ENCODE results near the gene ADGRE2. TPM values are rescaled to one million over a fixed set of nuclear protein-coding genes. Genes with fewer than 3 reads are reported as not detected.
"Not testable (repeated sequence)": the region's sequence is repeated elsewhere in the genome, so short reads cannot be mapped to it uniquely, and the experiment has no call there.

Gene ADGRE2
- total RNA-seq, 1 donor from 2014 or later = under 0.01 TPM

GRCh38 chr19:14769201-14769600 is 9.2 kb downstream of the ADGRE2 start:
- Histone ChIP-seq H3K9me3 (ENCODE audit: control insufficient read depth in 3 of 3, low read length in 3 of 3) (no peaks in the 10 kb centered on the region), H3K27ac (ENCODE audit: low read depth, low read length) (no peak overlapping the region), H3K4me3 (ENCODE audit: low read length in 3 of 3) (no peak overlapping the region), H3K9ac (ENCODE audit: low read depth in 1 of 3, low read length in 3 of 3) (no peak overlapping the region), H3K36me3 (ENCODE audit: control insufficient read depth in 3 of 3, insufficient read depth in 3 of 3, low read length in 3 of 3) (no peaks in the 10 kb centered on the region), H3K27me3 (ENCODE audit: control insufficient read depth in 3 of 3, insufficient read depth in 3 of 3, low read length in 3 of 3) (no peaks in the 10 kb centered on the region), H3K4me1 (ENCODE audit: control insufficient read depth in 3 of 3, insufficient read depth in 3 of 3, low read length in 3 of 3) (no peaks in the 10 kb centered on the region)

- H3K4me3 ChIP-seq (ENCODE audit: low read length in 3 of 3) = no peak overlapping the region
- H3K27ac ChIP-seq (ENCODE audit: low read depth, low read length) = no peak overlapping the region
- H3K4me1 ChIP-seq (ENCODE audit: control insufficient read depth in 3 of 3, insufficient read depth in 3 of 3, low read length in 3 of 3) = no peaks in the 10 kb centered on the region
- no peaks in the 10 kb centered on the region for H3K9me3 ChIP-seq (ENCODE audit: control insufficient read depth in 3 of 3, low read length in 3 of 3)
- no peak overlapping the region for H3K9ac ChIP-seq (ENCODE audit: low read depth in 1 of 3, low read length in 3 of 3)
- no peaks in the 10 kb centered on the region for H3K36me3 ChIP-seq (ENCODE audit: control insufficient read depth in 3 of 3, insufficient read depth in 3 of 3, low read length in 3 of 3)
- no peaks in the 10 kb centered on the region for H3K27me3 ChIP-seq (ENCODE audit: control insufficient read depth in 3 of 3, insufficient read depth in 3 of 3, low read length in 3 of 3)
Observed at GRCh38 chr19:14768001-14768400, 10.4 kb downstream of the ADGRE2 start.

- H3K4me3 ChIP-seq (ENCODE audit: low read length in 3 of 3) = no peak overlapping the region
- no peak overlapping the region for H3K9ac ChIP-seq (ENCODE audit: low read depth in 1 of 3, low read length in 3 of 3)
- H3K27ac ChIP-seq (ENCODE audit: low read depth, low read length) = no peak overlapping the region
- H3K9me3 ChIP-seq (ENCODE audit: control insufficient read depth in 3 of 3, low read length in 3 of 3) = no peaks in the 10 kb centered on the region
- H3K27me3 ChIP-seq (ENCODE audit: control insufficient read depth in 3 of 3, insufficient read depth in 3 of 3, low read length in 3 of 3) = no peaks in the 10 kb centered on the region
- H3K36me3 ChIP-seq (ENCODE audit: control insufficient read depth in 3 of 3, insufficient read depth in 3 of 3, low read length in 3 of 3) = no peaks in the 10 kb centered on the region
- no peaks in the 10 kb centered on the region for H3K4me1 ChIP-seq (ENCODE audit: control insufficient read depth in 3 of 3, insufficient read depth in 3 of 3, low read length in 3 of 3)
Observed at GRCh38 chr19:14767466-14767971, 10.8 kb downstream of the ADGRE2 start.

DNA sequence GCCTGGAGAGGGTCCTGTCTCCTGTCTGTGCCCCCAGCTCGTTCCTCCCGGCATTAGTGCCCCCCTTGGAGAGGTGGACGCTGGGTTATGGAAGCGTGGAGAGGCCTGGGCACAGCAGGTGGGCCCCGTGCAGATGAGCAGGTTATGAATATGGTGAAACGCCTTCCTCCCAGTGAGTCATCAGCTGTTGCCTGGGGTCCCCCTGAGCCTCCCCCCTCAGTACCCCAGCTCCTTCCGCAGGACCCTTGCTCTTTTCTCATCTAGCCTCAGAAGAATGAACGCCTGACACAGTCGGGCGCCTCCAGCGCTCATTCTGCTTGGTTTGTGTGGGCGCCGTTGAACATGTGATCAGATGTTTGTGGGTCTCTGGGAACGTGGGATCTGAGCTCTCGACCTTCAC is 12.5 kb downstream of the ADGRE2 start:
- H3K36me3 ChIP-seq (ENCODE audit: control insufficient read depth in 3 of 3, insufficient read depth in 3 of 3, low read length in 3 of 3); H3K27ac ChIP-seq (ENCODE audit: low read depth, low read length): not testable (repeated sequence)

DNA sequence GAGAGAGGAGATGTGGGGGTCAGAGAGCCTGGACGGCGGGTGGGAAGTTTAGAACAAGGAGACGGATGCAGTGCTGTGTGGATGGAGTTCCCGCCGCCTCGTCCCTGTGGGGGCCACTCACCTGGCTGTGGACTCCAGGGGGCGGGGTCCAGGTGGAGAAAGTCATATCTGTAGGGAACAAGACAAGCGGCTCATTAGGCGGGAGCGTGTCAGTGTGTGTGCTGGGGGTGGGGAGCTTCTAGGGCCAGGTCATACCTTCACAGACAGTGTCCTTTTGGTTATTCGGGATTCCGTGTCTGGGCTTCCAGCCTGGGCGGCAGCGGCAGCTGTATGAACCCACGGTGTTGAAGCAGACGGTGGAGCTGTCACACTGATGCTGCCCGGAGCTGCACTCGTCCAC is 13.0 kb downstream of the ADGRE2 start:
- not testable (repeated sequence) for H3K36me3 ChIP-seq (ENCODE audit: control insufficient read depth in 3 of 3, insufficient read depth in 3 of 3, low read length in 3 of 3); H3K9me3 ChIP-seq (ENCODE audit: control insufficient read depth in 3 of 3, low read length in 3 of 3); H3K4me3 ChIP-seq (ENCODE audit: low read length in 3 of 3); H3K4me1 ChIP-seq (ENCODE audit: control insufficient read depth in 3 of 3, insufficient read depth in 3 of 3, low read length in 3 of 3); H3K27me3 ChIP-seq (ENCODE audit: control insufficient read depth in 3 of 3, insufficient read depth in 3 of 3, low read length in 3 of 3); H3K27ac ChIP-seq (ENCODE audit: low read depth, low read length); H3K9ac ChIP-seq (ENCODE audit: low read depth in 1 of 3, low read length in 3 of 3)

More for the DNA sequence above, 12.5 kb downstream of the ADGRE2 start:
- not testable (repeated sequence) for H3K9ac ChIP-seq (ENCODE audit: low read depth in 1 of 3, low read length in 3 of 3); H3K4me1 ChIP-seq (ENCODE audit: control insufficient read depth in 3 of 3, insufficient read depth in 3 of 3, low read length in 3 of 3); H3K27me3 ChIP-seq (ENCODE audit: control insufficient read depth in 3 of 3, insufficient read depth in 3 of 3, low read length in 3 of 3); H3K4me3 ChIP-seq (ENCODE audit: low read length in 3 of 3); H3K9me3 ChIP-seq (ENCODE audit: control insufficient read depth in 3 of 3, low read length in 3 of 3)

GRCh38 chr19:14764401-14764800 is 14.0 kb downstream of the ADGRE2 start:
- no peaks in the 10 kb centered on the region for H3K36me3 ChIP-seq (ENCODE audit: control insufficient read depth in 3 of 3, insufficient read depth in 3 of 3, low read length in 3 of 3)
- peaks cover 0 to 3% (median 0%) of the 10 kb centered on the region in 3 donors for H3K9me3 ChIP-seq (ENCODE audit: control insufficient read depth in 3 of 3, low read length in 3 of 3)
- H3K27me3 ChIP-seq (ENCODE audit: control insufficient read depth in 3 of 3, insufficient read depth in 3 of 3, low read length in 3 of 3) = no peaks in the 10 kb centered on the region
- no peak overlapping the region for H3K27ac ChIP-seq (ENCODE audit: low read depth, low read length)
- H3K4me3 ChIP-seq (ENCODE audit: low read length in 3 of 3) = no peak overlapping the region
- no peaks in the 10 kb centered on the region for H3K4me1 ChIP-seq (ENCODE audit: control insufficient read depth in 3 of 3, insufficient read depth in 3 of 3, low read length in 3 of 3)
- no peak overlapping the region for H3K9ac ChIP-seq (ENCODE audit: low read depth in 1 of 3, low read length in 3 of 3)

DNA sequence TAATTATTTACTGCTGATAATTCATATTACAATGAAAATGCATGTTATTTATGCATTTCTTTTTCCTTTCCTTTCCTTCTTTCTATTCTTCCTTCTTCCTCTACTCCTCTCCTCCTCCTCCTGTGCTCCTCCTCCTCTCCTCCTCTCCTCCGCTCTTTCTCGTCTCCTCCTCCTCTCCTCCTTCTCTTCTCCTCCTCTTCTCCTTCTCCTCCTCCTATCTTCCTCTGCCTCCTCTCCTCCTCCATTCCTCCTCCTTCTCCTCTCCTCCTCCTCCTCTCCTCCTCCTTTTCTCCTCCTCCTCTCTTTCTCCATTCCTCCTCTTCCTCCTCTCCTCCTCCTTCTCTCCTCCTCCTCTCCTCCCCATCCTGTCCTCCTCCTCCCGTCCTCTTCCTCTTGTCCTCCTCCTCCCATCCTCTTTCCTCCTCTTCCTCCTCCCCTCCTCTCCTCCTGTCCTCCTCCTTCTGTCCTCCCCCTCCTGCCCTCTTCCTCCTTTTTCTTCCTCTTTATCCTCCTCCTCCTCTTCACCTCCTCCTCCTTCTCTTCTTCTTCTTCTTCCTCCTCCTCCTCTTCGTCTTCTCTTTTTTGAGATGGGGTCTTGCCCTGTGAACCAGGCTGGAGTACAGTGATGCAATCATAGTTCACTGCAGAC is 14.7 kb downstream of the ADGRE2 start:
- Histone ChIP-seq H3K27me3 (ENCODE audit: control insufficient read depth in 3 of 3, insufficient read depth in 3 of 3, low read length in 3 of 3) (no peaks in the 10 kb centered on the region), H3K27ac (ENCODE audit: low read depth, low read length) (no peak overlapping the region), H3K4me1 (ENCODE audit: control insufficient read depth in 3 of 3, insufficient read depth in 3 of 3, low read length in 3 of 3) (no peaks in the 10 kb centered on the region), H3K36me3 (ENCODE audit: control insufficient read depth in 3 of 3, insufficient read depth in 3 of 3, low read length in 3 of 3) (no peaks in the 10 kb centered on the region), H3K4me3 (ENCODE audit: low read length in 3 of 3) (no peak overlapping the region), H3K9ac (ENCODE audit: low read depth in 1 of 3, low read length in 3 of 3) (no peak overlapping the region), H3K9me3 (ENCODE audit: control insufficient read depth in 3 of 3, low read length in 3 of 3) (peaks cover 0 to 3% (median 0%) of the 10 kb centered on the region in 3 donors)

DNA sequence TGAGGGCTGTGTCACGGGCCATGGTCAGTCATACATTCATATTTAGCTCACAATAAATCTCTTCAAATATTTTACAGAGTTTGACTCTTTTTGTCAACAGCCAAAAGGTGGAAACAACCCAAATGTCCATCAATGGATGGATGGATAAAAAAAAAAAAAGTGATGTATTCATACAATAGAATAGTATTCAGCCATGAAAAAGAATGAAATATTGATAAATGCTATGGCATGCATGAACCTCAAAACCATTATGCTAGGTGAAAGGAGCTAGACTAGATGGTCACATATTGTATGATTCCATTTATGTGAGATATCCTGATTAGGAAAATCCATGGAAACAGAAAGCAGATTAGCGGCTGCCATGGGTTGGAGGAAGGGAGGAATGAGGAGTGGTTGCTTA is 16.2 kb downstream of the ADGRE2 start:
- Histone ChIP-seq H3K4me1 (ENCODE audit: control insufficient read depth in 3 of 3, insufficient read depth in 3 of 3, low read length in 3 of 3) (no peaks in the 10 kb centered on the region), H3K36me3 (ENCODE audit: control insufficient read depth in 3 of 3, insufficient read depth in 3 of 3, low read length in 3 of 3) (no peaks in the 10 kb centered on the region), H3K4me3 (ENCODE audit: low read length in 3 of 3) (no peak overlapping the region), H3K9ac (ENCODE audit: low read depth in 1 of 3, low read length in 3 of 3) (no peak overlapping the region), H3K9me3 (ENCODE audit: control insufficient read depth in 3 of 3, low read length in 3 of 3) (peaks cover 0 to 3% (median 0%) of the 10 kb centered on the region in 3 donors), H3K27ac (ENCODE audit: low read depth, low read length) (no peak overlapping the region), H3K27me3 (ENCODE audit: control insufficient read depth in 3 of 3, insufficient read depth in 3 of 3, low read length in 3 of 3) (no peaks in the 10 kb centered on the region)

- H3K27ac ChIP-seq (ENCODE audit: low read depth, low read length) = no peak overlapping the region
- H3K9ac ChIP-seq (ENCODE audit: low read depth in 1 of 3, low read length in 3 of 3) = no peak overlapping the region
- no peaks in the 10 kb centered on the region for H3K36me3 ChIP-seq (ENCODE audit: control insufficient read depth in 3 of 3, insufficient read depth in 3 of 3, low read length in 3 of 3)
- H3K27me3 ChIP-seq (ENCODE audit: control insufficient read depth in 3 of 3, insufficient read depth in 3 of 3, low read length in 3 of 3) = no peaks in the 10 kb centered on the region
- H3K4me1 ChIP-seq (ENCODE audit: control insufficient read depth in 3 of 3, insufficient read depth in 3 of 3, low read length in 3 of 3) = no peaks in the 10 kb centered on the region
- no peak overlapping the region for H3K4me3 ChIP-seq (ENCODE audit: low read length in 3 of 3)
- peaks cover 0 to 3% (median 0%) of the 10 kb centered on the region in 3 donors for H3K9me3 ChIP-seq (ENCODE audit: control insufficient read depth in 3 of 3, low read length in 3 of 3)
Observed at GRCh38 chr19:14761607-14762006, 16.8 kb downstream of the ADGRE2 start.

DNA sequence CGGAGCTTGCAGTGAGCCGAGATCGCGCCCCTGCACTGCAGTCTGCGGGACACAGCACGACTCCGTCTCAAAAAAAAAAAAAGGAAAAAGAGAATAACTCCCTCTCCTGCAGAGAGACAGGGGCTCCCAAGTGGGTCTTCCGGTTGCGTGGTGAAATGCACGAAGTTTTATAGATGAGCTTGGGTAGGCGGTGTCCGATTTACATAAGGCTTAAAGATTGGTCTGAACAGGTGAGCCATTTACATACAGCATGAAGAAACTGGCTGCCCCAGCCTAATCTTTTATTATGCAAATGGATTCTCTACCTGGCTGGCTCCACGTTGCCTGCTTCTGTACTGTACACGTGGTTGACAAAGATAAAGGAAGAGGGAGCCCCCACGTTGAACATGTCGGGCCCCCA is 19.5 kb downstream of the ADGRE2 start:
- Histone ChIP-seq H3K9ac (ENCODE audit: low read depth in 1 of 3, low read length in 3 of 3) (no peak overlapping the region), H3K27me3 (ENCODE audit: control insufficient read depth in 3 of 3, insufficient read depth in 3 of 3, low read length in 3 of 3) (no peaks in the 10 kb centered on the region), H3K27ac (ENCODE audit: low read depth, low read length) (no peak overlapping the region), H3K9me3 (ENCODE audit: control insufficient read depth in 3 of 3, low read length in 3 of 3) (peaks cover 0 to 3% (median 2%) of the 10 kb centered on the region in 3 donors), H3K4me1 (ENCODE audit: control insufficient read depth in 3 of 3, insufficient read depth in 3 of 3, low read length in 3 of 3) (no peaks in the 10 kb centered on the region), H3K4me3 (ENCODE audit: low read length in 3 of 3) (no peak overlapping the region), H3K36me3 (ENCODE audit: control insufficient read depth in 3 of 3, insufficient read depth in 3 of 3, low read length in 3 of 3) (peaks cover 0 to 2% (median 0%) of the 10 kb centered on the region in 3 donors)
